ENCODE measurements around the gene CACNA1C.

The CACNA1C gene

DNA sequence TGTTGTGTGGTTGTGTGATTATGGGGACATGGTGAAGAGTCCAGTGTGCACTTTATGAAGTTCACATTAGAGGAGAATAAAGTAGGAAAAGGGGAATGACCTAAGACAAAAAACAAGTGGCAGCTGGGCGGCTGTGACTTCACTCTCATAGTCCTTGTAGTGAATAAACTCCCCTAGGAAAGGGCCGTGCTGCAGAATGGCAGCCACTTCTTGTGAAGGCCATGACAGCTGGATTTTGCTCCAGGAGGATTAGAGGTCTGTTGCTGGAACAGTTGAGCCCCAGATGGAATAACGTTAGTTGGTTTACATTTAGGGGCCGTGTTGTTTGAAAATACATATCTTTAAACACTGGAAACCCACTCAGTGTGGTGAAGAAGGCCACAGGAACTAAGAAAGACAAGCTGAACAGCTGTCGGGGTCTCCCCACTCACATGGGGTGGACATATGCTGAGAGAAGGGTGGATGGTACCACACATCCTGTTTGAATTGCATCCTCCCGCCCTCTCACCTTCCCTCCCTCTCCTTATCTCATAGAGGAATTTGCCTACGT, 276.9 kb downstream of the CACNA1C start:
- H3K27ac ChIP-seq: no peak overlapping the region
- TF ChIP-seq, protein P1, sequence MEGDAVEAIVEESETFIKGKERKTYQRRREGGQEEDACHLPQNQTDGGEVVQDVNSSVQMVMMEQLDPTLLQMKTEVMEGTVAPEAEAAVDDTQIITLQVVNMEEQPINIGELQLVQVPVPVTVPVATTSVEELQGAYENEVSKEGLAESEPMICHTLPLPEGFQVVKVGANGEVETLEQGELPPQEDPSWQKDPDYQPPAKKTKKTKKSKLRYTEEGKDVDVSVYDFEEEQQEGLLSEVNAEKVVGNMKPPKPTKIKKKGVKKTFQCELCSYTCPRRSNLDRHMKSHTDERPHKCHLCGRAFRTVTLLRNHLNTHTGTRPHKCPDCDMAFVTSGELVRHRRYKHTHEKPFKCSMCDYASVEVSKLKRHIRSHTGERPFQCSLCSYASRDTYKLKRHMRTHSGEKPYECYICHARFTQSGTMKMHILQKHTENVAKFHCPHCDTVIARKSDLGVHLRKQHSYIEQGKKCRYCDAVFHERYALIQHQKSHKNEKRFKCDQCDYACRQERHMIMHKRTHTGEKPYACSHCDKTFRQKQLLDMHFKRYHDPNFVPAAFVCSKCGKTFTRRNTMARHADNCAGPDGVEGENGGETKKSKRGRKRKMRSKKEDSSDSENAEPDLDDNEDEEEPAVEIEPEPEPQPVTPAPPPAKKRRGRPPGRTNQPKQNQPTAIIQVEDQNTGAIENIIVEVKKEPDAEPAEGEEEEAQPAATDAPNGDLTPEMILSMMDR (conservative IDR thresholded peaks at IDR 0.05): no peak

DNA sequence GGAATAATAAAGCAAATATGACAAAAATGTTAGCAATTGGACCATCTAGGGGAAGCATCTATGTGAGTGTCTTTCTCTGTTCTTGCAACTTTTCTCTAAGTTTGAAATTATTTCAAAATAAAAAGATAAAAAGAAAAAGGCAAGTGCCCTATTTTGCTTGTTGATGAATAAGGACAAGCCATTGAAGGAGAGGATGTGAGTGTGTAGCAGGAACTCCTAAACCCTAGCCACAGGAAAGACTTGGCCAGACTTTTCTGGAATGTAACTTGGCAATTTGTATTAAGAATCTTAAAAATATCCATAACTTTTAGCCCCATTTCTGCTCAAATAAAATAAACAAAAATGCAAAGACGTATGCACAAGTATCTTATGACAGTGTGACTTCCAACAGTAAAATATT, 279.4 kb downstream of the CACNA1C start:
- TF ChIP-seq, protein P1 (conservative IDR thresholded peaks at IDR 0.05): no peak
- peak overlapping the region; percentile 99; the same call in 1 of the 2 replicates for H3K27ac ChIP-seq

- TF ChIP-seq, protein P1 (conservative IDR thresholded peaks at IDR 0.05): no peak
- peak overlapping the region; percentile 99; the same call in 1 of the 2 replicates for H3K27ac ChIP-seq
Observed at GRCh38 chr12:2332947-2333346, 280.2 kb downstream of the CACNA1C start.

DNA sequence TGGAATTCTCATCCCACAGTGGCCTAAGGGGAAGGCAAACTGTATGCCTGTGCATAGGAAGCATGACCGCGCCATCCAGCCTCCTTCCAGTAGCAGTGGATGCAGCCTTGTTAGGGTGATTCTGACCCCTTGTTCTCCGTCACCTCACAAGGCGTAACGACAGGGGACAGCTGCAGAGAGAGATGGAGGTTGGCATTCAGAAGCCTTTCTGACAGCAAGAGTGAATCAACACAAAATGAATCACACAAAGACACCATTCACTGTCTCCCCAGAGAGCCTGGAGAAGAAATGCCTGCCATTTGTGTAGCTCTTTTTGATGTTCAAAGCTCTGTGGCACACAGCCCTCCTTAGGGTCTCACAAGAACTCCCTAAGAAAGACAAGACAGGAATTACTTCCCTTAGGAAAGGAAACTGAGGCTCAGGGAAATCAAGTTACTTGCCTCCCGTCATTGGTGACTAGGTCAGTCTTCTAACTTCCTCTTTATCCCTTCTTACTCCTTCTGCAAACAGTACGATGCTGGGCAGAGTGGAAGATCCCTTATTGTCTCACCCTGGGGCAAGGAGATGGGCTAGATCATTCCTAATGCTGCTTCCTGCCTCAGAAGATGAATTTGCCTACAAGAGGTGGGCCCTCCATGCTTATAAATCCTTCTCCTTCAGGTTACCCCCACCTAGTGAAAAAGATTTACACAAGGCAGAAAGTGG, 280.9 kb downstream of the CACNA1C start:
- H3K27ac ChIP-seq: peak overlapping the region; percentile 99
- TF ChIP-seq, protein P1 (conservative IDR thresholded peaks at IDR 0.05): no peak

DNA sequence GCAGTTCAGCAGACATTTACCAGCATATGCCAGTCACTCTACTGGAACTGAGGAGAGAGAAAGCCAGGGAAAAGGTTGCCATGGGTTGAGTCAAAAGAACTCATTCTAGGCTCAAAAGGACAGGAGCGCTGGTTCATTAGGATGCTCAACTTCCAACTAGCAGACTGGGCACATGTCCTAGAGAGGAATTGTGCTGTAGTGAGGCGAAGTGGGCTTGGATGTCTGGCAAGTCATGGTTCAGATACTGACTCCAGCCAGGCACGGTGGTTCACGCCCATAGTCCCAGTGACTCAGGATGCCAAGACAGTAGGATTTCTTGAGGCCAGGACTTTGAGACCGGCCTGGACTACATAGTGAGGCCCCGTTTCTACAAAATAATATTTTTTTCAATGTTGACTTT, 281.5 kb downstream of the CACNA1C start:
- H3K27ac ChIP-seq: peak overlapping the region; percentile 99
- TF ChIP-seq, protein P1 (conservative IDR thresholded peaks at IDR 0.05): no peak

- TF ChIP-seq, protein P1 (conservative IDR thresholded peaks at IDR 0.05): no peak
- H3K27ac ChIP-seq: peak overlapping the region; percentile 99
Observed at GRCh38 chr12:2334689-2335088, 281.9 kb downstream of the CACNA1C start.

- TF ChIP-seq, protein P1 (conservative IDR thresholded peaks at IDR 0.05): no peak
- peak overlapping the region; percentile 99 for H3K27ac ChIP-seq
Observed at GRCh38 chr12:2335109-2335508, 282.3 kb downstream of the CACNA1C start.
